Esophagus muscularis mucosa (tissue), 4 donors: ENCODE data around the gene ELOF1. TPM values are rescaled to one million over a fixed set of nuclear protein-coding genes. Genes with fewer than 3 reads are reported as not detected.

Experiments
- DNase-seq: peaks from one replicate; pipeline ENCODE4 v3.0.0-alpha.2; 2017; ENCODE audit errors: extremely low spot score
- H3K27ac ChIP-seq, 4 donors: fragments of 200-600 bp; sonication (generic); replicated peaks in 1 of 4; 1 replicate in 3 of 4; 2 replicates in 1 of 4; pipeline ENCODE4 v1.5.1; 2016 to 2019; ENCODE audit warnings: mild to moderate bottlenecking in 1 of 4
- H3K27me3 ChIP-seq, 4 donors: fragments of 200-600 bp; sonication (generic); one replicate each; pipeline versions ENCODE4 v1.5.1 to v1.6.0; 2016 to 2019
- H3K36me3 ChIP-seq, 4 donors: fragments of 200-600 bp; sonication (generic); one replicate each; pipeline ENCODE4 v1.5.1; 2016 to 2019
- H3K4me1 ChIP-seq, 4 donors: fragments of 200-600 bp; sonication (generic); one replicate each; pipeline ENCODE4 v1.5.1; 2016 to 2019
- H3K4me3 ChIP-seq, 4 donors: fragments of 200-600 bp; sonication (generic); 1 replicate in 2 of 4; 2 replicates in 2 of 4; pipeline ENCODE4 v1.5.1; 2016 to 2019; ENCODE audit warnings: mild to moderate bottlenecking in 4 of 4, moderate library complexity in 1 of 4
- H3K9me3 ChIP-seq, 4 donors: fragments of 200-600 bp; sonication (generic); 1 replicate in 3 of 4; 2 replicates in 1 of 4; pipeline ENCODE4 v1.5.1; 2016 to 2019
- CTCF ChIP-seq, 3 experiments: fragments of 200-600 bp in 2 of 3; fragments of 450-650 bp in 1 of 3; sonication (generic) in 2 of 3; IDR thresholded peaks; one replicate each; pipeline ENCODE4 v1.5.1; 2017 to 2019; ENCODE audit warnings: antibody characterized with exemption in 3 of 3, mild to moderate bottlenecking in 2 of 3, moderate library complexity in 1 of 3
- EP300 ChIP-seq: sonication (generic); formaldehyde crosslinking; IDR thresholded peaks from one replicate; pipeline ENCODE4 v1.6.1; 2017; ENCODE audit warnings: antibody characterized with exemption
- POLR2A ChIP-seq: fragments of 450-650 bp; IDR thresholded peaks from one replicate; pipeline ENCODE4 v1.6.1; 2017; ENCODE audit warnings: antibody characterized with exemption, moderate library complexity, mild to moderate bottlenecking, low read depth
- POLR2AphosphoS5 ChIP-seq, 2 donors: sonication (generic); formaldehyde crosslinking; IDR thresholded peaks; one replicate each; pipeline ENCODE4 v1.6.1; 2017; ENCODE audit warnings: antibody characterized with exemption in 2 of 2
- WGBS: methylation state at CpG from one replicate; pipeline ENCODE4 v1.1.5; 2018; 5-methylcytosine and 5-hydroxymethylcytosine counted together
- intact Hi-C: fragments of 100-400 bp; cut with DNase I; formaldehyde crosslinking; loops from one replicate; pipeline ENCODE4 v1.15.1; 2023
- total RNA-seq, 4 donors: library from RNA; depleted of rRNA; stranded (reverse); fragments of >200 nt; gene quantifications; one replicate each; pipeline versions ENCODE4 v1.1.0 to v1.2.1, GENCODE V29; 2016

ELOF1 gene
- total RNA-seq, 4 donors from 2014 or later: 27.0 to 39.1 (median 30.5) TPM

- 81% methylated on average over 1 of the region's 1 CpG for WGBS
- no peaks in the 10 kb centered on the region for H3K9me3 ChIP-seq
- peak overlapping the region; percentile 96 to 99 (median 98) for H3K27ac ChIP-seq
- no peaks in the 10 kb centered on the region for H3K36me3 ChIP-seq
- intact Hi-C loops: no loop called here
- no peak overlapping the region for H3K4me3 ChIP-seq
- peaks cover 16 to 55% (median 49%) of the 10 kb centered on the region in 4 donors for H3K4me1 ChIP-seq
- no peak for TF ChIP-seq EP300
- TF ChIP-seq POLR2A: no peak
- TF ChIP-seq CTCF (IDR thresholded peaks at IDR 0.05): no peak
- no peak for TF ChIP-seq POLR2AphosphoS5 (IDR thresholded peaks at IDR 0.05)
- H3K27me3 ChIP-seq: no peaks in the 10 kb centered on the region
- DNase-seq: no peak
These were observed 24.5 kb downstream of the ELOF1 start for GRCh38 chr19:11534538-11534937.

- intact Hi-C loops: no loop called here
- TF ChIP-seq CTCF (IDR thresholded peaks at IDR 0.05): peak; percentile 19 to 41 (median 37)
- TF ChIP-seq POLR2AphosphoS5 (IDR thresholded peaks at IDR 0.05): peak; percentile 61 to 80
- no peak for TF ChIP-seq EP300
- TF ChIP-seq POLR2A: no peak
- Histone ChIP-seq H3K9me3 (no peaks in the 10 kb centered on the region), H3K36me3 (peaks cover 0 to 7% (median 5%) of the 10 kb centered on the region in 4 donors), H3K4me3 (no peak overlapping the region), H3K27ac (peak overlapping the region; percentile 81 to 92 (median 88)), H3K4me1 (peaks cover 19 to 52% (median 48%) of the 10 kb centered on the region in 4 donors), H3K27me3 (no peaks in the 10 kb centered on the region)
- DNase-seq: no peak
- 17% methylated on average over 6 of the region's 9 CpGs for WGBS
These were observed 28.6 kb downstream of the ELOF1 start for GRCh38 chr19:11530432-11530831.

- H3K27me3 ChIP-seq: no peaks in the 10 kb centered on the region
- TF ChIP-seq POLR2AphosphoS5 (IDR thresholded peaks at IDR 0.05): peak; percentile 79 to 85
- no peak for TF ChIP-seq EP300
- TF ChIP-seq POLR2A: no peak
- no peak for TF ChIP-seq CTCF (IDR thresholded peaks at IDR 0.05)
- H3K36me3 ChIP-seq: peaks cover 4 to 23% (median 20%) of the 10 kb centered on the region in 4 donors
- H3K27ac ChIP-seq: peak within 1 kb of the TSS; percentile 81 to 92 (median 88)
- peaks cover 16 to 43% (median 39%) of the 10 kb centered on the region in 4 donors for H3K4me1 ChIP-seq
- intact Hi-C loops: no loop called here
- H3K4me3 ChIP-seq: peak within 1 kb of the TSS; percentile 70 to 97 (median 86)
- peak; percentile 99 for DNase-seq
- H3K9me3 ChIP-seq: no peaks in the 10 kb centered on the region
- 0% methylated on average over 20 of the region's 47 CpGs for WGBS
These were observed 30.3 kb downstream of the ELOF1 start, which contains the start of gene ECSIT for GRCh38 chr19:11528551-11529341. Gene ECSIT, minus strand, starts transcription at chr19:11529134. Its CDS starts 9,964 bp downstream, at chr19:11519170.

- WGBS: 97% methylated on average over 7 of the region's 9 CpGs
- H3K4me3 ChIP-seq: no peak overlapping the region
- peaks cover 4 to 94% (median 65%) of the 10 kb centered on the region in 4 donors for H3K36me3 ChIP-seq
- no peaks in the 10 kb centered on the region for H3K4me1 ChIP-seq
- no peaks in the 10 kb centered on the region for H3K9me3 ChIP-seq
- no peaks in the 10 kb centered on the region for H3K27me3 ChIP-seq
- intact Hi-C loops: no loop called here
- DNase-seq: no peak
- no peak overlapping the region for H3K27ac ChIP-seq
- TF ChIP-seq EP300 (no peak), POLR2AphosphoS5 (IDR thresholded peaks at IDR 0.05) (no peak), POLR2A (no peak), CTCF (IDR thresholded peaks at IDR 0.05) (no peak)
These were observed 39.9 kb downstream of the ELOF1 start for GRCh38 chr19:11519138-11519537.
